Neural progenitor cell (in vitro differentiated cells): ENCODE measurements around the gene RTN4.

Source experiments
- EZH2 ChIP-seq: fragments of 200-600 bp; sonication (generic); IDR thresholded peaks from 2 replicates; pipeline ENCODE4 v1.6.1; 2017; ENCODE audit warnings: antibody characterized with exemption, mild to moderate bottlenecking, moderate library complexity
- EZH2phosphoT487 ChIP-seq: fragments of 200-600 bp; sonication (generic); IDR thresholded peaks from 2 replicates; pipeline ENCODE4 v1.6.1; 2017; ENCODE audit warnings: antibody characterized with exemption
- TF ChIP-seq, protein P1 (sequence below): fragments of 200-600 bp; sonication (generic); IDR thresholded peaks from 2 replicates; pipeline ENCODE4 v1.5.1; 2017; ENCODE audit warnings: antibody characterized with exemption, mild to moderate bottlenecking

DNA sequence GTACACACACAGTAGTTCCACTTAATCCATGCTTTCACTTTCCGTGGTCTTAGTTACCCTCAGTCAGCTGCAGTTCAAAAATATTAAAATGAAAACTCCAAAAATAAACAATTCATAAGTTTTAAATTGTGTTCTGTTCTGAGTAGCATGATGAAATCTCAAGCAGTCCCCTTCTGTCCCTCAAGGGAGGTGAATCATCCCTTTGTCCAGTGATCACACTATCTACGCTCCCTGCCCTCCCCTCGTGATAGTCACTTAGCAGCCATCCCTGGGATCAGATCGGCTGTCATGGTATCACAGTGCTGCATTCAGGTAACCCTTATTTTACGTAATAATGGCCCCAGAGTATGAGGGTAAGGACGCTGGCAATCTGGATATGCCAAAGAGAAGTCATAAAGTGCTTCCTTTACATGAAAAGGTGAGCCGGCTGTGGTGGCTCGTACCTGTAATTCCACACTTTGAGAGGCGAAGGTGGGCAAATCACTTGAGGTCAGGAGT lies 5.8 kb upstream of the RTN4 start:
- TF ChIP-seq, protein P1, sequence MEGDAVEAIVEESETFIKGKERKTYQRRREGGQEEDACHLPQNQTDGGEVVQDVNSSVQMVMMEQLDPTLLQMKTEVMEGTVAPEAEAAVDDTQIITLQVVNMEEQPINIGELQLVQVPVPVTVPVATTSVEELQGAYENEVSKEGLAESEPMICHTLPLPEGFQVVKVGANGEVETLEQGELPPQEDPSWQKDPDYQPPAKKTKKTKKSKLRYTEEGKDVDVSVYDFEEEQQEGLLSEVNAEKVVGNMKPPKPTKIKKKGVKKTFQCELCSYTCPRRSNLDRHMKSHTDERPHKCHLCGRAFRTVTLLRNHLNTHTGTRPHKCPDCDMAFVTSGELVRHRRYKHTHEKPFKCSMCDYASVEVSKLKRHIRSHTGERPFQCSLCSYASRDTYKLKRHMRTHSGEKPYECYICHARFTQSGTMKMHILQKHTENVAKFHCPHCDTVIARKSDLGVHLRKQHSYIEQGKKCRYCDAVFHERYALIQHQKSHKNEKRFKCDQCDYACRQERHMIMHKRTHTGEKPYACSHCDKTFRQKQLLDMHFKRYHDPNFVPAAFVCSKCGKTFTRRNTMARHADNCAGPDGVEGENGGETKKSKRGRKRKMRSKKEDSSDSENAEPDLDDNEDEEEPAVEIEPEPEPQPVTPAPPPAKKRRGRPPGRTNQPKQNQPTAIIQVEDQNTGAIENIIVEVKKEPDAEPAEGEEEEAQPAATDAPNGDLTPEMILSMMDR: no peak
- no peak for TF ChIP-seq EZH2
- TF ChIP-seq EZH2phosphoT487: no peak
